ENCODE data around the gene SLC10A1.

- no peak for TF ChIP-seq POLR2A (IDR thresholded peaks at IDR 0.05)
- TF ChIP-seq CTCF (IDR thresholded peaks at IDR 0.05), result no peak
- no peak for TF ChIP-seq POLR2AphosphoS5 (IDR thresholded peaks at IDR 0.05)
These were observed 26.5 kb downstream of the SLC10A1 start for GRCh38 chr14:69770559-69770958.

Data from prostate gland (tissue), 2 donors.